Articular chondrocyte of knee joint (primary cell): Measurements from ENCODE around the gene GZMH. TPM values are rescaled to one million over a fixed set of nuclear protein-coding genes. Genes with fewer than 3 reads are reported as not detected.

Source experiments
- total RNA-seq: library from RNA; depleted of rRNA; stranded (reverse); fragments of >200 nt; gene quantifications from 2 replicates; pipeline ENCODE4 v1.2.3, GENCODE V29; 2012

Gene GZMH
- total RNA-seq = not detected in 2 replicates

GRCh38 chr14:24609655-24610344 is at the start of gene GZMH:
Gene GZMH, minus strand, starts transcription at chr14:24609685. Its CDS starts 72 bp downstream, at chr14:24609613.

GRCh38 chr14:24634158-24634557 is 24.7 kb upstream of the GZMH start, which contains the start of gene GZMB:
Gene GZMB, minus strand, starts transcription at chr14:24634190. Its CDS starts 30 bp downstream, at chr14:24634160.

GRCh38 chr14:24576182-24576581 is 33.3 kb downstream of the GZMH start, which contains the start of gene CTSG:
Gene CTSG, minus strand, starts transcription at chr14:24576250. Its CDS starts 27 bp downstream, at chr14:24576223.

Other genes starting within 250 kb of the GZMH start
- gene NFATC4, start 241.5 kb downstream of the GZMH start, total RNA-seq = 202 and 302 TPM in 2 replicates
- gene NYNRIN, start 210.7 kb downstream of the GZMH start, total RNA-seq = 14.0 and 14.4 TPM in 2 replicates
- gene CBLN3, start 180.0 kb downstream of the GZMH start, total RNA-seq = 6.1 and 7.5 TPM in 2 replicates
- gene KHNYN, start 179.7 kb downstream of the GZMH start, total RNA-seq = 51.0 and 53.6 TPM in 2 replicates
- gene SDR39U1, start 166.9 kb downstream of the GZMH start, total RNA-seq = 13.4 and 15.2 TPM in 2 replicates
- not detected in 2 replicates for gene CMA1, start 101.4 kb downstream of the GZMH start, total RNA-seq
- not detected in 2 replicates for gene CTSG, start 33.4 kb downstream of the GZMH start, total RNA-seq
- gene GZMB, start 24.5 kb upstream of the GZMH start, total RNA-seq = not detected in 2 replicates